HCT116 (cell line): ENCODE results near the gene GNB1L. TPM values are rescaled to one million over a fixed set of nuclear protein-coding genes. Genes with fewer than 3 reads are reported as not detected.

Source experiments
- ATAC-seq: fragments of 200-7000 bp; cut with Tn5 transposase; 2 replicates; pipeline ENCODE4 v1.9.1; 2020; ENCODE audit warnings: mild to moderate bottlenecking, moderate library complexity
- BruUV-seq: library from RNA; stranded (reverse); fragments of 400-500 nt; replicated peaks from 2 replicates; lab custom pipeline; 2021; lab: Mats Ljungman, UMichigan
- CTCF ChIA-PET: fragments of 300-600 bp; sonication (Branson Sonifier 250); formaldehyde crosslinking; loops from one replicate; lab custom pipeline; 2021; ENCODE audit warnings: antibody characterized with exemption; lab: Charles Lee
- POLR2A ChIA-PET: fragments of 300-600, 350-600 bp; sonication (Branson Sonifier 250); formaldehyde crosslinking; loops from one replicate; lab custom pipeline; 2021; ENCODE audit warnings: antibody characterized with exemption; lab: Charles Lee
- RAD21 ChIA-PET, 2 experiments: fragments of 300-600 bp; sonication (Branson Sonifier 250); formaldehyde crosslinking; loops; one replicate each; lab custom pipeline; 2023; ENCODE audit warnings: low total read pairs in 2 of 2; ENCODE audit not compliant: uncharacterized antibody in 2 of 2, unreplicated experiment in 2 of 2, low non-redundant PET in 1 of 2; lab: Charles Lee
- DNase-seq: peaks from one replicate; pipeline ENCODE4 v3.0.0-alpha.2; 2010; ENCODE audit warnings: low read depth, low spot score
- H2AFZ ChIP-seq: fragments of 200-600 bp; shearing (Covaris generic), sonication (generic); 2 replicates; pipeline ENCODE4 v1.6.1; 2017; ENCODE audit warnings: low read depth, mixed run types, mixed read lengths, antibody characterized with exemption, low read length; ENCODE audit not compliant: poor library complexity, severe bottlenecking
- H3K27ac ChIP-seq: 2 replicates; pipeline ENCODE4 v1.5.1; 2012; ENCODE audit warnings: low read depth, low read length
- H3K27me3 ChIP-seq: fragments of 200-600 bp; sonication (generic); 2 replicates; pipeline ENCODE4 v1.6.1; 2016; ENCODE audit warnings: mixed run types, low read length, mixed read lengths; ENCODE audit not compliant: insufficient read depth
- H3K36me3 ChIP-seq, 2 experiments: fragments of 200-500 bp in 1 of 2; fragments of 200-600 bp in 1 of 2; sonication (Bioruptor generic) in 1 of 2; sonication (generic) in 1 of 2; 2 replicates each; pipeline versions ENCODE4 v1.5.1 to v1.6.1; 2014 to 2016; ENCODE audit warnings: low read length in 2 of 2, inconsistent platforms in 1 of 2, mixed read lengths in 1 of 2, mixed run types in 1 of 2; ENCODE audit not compliant: insufficient read depth in 2 of 2, control insufficient read depth in 1 of 2
- H3K4me1 ChIP-seq, 2 experiments: fragments of 200-600 bp in 1 of 2; sonication (generic) in 1 of 2; 2 replicates each; pipeline versions ENCODE4 v1.5.1 to v1.6.1; 2012 to 2017; ENCODE audit warnings: low read length in 2 of 2, inconsistent platforms in 1 of 2, mild to moderate bottlenecking in 1 of 2, mixed read lengths in 1 of 2, mixed run types in 1 of 2, moderate library complexity in 1 of 2; ENCODE audit not compliant: insufficient read depth in 2 of 2, control insufficient read depth in 1 of 2
- H3K4me2 ChIP-seq: fragments of 200-600 bp; sonication (generic); 2 replicates; pipeline ENCODE4 v1.6.1; 2017; ENCODE audit warnings: mixed run types, low read length, mixed read lengths
- H3K4me3 ChIP-seq, 2 experiments: fragments of 200-600 bp in 1 of 2; sonication (generic) in 1 of 2; replicated peaks in 1 of 2; 2 replicates each; pipeline ENCODE4 v1.5.1; 2011 to 2016; ENCODE audit warnings: low read length in 2 of 2, control low read depth in 1 of 2, low read depth in 1 of 2, mild to moderate bottlenecking in 1 of 2, mixed read lengths in 1 of 2, mixed run types in 1 of 2
- H3K79me2 ChIP-seq: fragments of 200-600 bp; sonication (generic); 2 replicates; pipeline ENCODE4 v1.6.1; 2017; ENCODE audit warnings: mild to moderate bottlenecking, mixed run types, low read length, moderate library complexity, mixed read lengths; ENCODE audit not compliant: insufficient read depth
- H3K9ac ChIP-seq: fragments of 200-600 bp; sonication (generic); 2 replicates; pipeline ENCODE4 v1.6.1; 2016; ENCODE audit warnings: low read length, mixed read lengths
- H3K9me2 ChIP-seq: fragments of 200-600 bp; sonication (generic), shearing (Covaris generic); 2 replicates; pipeline ENCODE4 v1.6.1; 2017; ENCODE audit warnings: mixed run types, mild to moderate bottlenecking, moderate library complexity; ENCODE audit not compliant: insufficient read depth
- H3K9me3 ChIP-seq, 2 experiments: fragments of 200-500 bp in 1 of 2; fragments of 200-600 bp in 1 of 2; sonication (Bioruptor generic) in 1 of 2; sonication (generic) in 1 of 2; 2 replicates each; pipeline ENCODE4 v1.6.1; 2014 to 2017; ENCODE audit warnings: low read length in 2 of 2, mixed read lengths in 2 of 2, inconsistent platforms in 1 of 2, low read depth in 1 of 2, mild to moderate bottlenecking in 1 of 2, mixed run types in 1 of 2, moderate library complexity in 1 of 2; ENCODE audit not compliant: control insufficient read depth in 1 of 2, insufficient read depth in 1 of 2
- H4K20me1 ChIP-seq: fragments of 200-600 bp; sonication (generic), shearing (Covaris generic); 2 replicates; pipeline ENCODE4 v1.6.1; 2017; ENCODE audit warnings: mixed run types, mild to moderate bottlenecking, moderate library complexity; ENCODE audit not compliant: insufficient read depth
- ATF3 ChIP-seq: IDR thresholded peaks from 2 replicates; pipeline ENCODE4 v1.6.1; 2012
- CEBPB ChIP-seq: IDR thresholded peaks from 2 replicates; pipeline ENCODE4 v1.6.1; 2012; ENCODE audit warnings: low read depth
- CTCF ChIP-seq, 3 experiments: fragments of 200-600 bp in 1 of 3; sonication (generic) in 1 of 3; IDR thresholded peaks in 2 of 3; conservative IDR thresholded peaks in 1 of 3; 2 replicates each; pipeline ENCODE4 v1.5.1; 2012 to 2017; ENCODE audit warnings: low read depth in 2 of 3, low read length in 2 of 3, antibody characterized with exemption in 1 of 3, borderline replicate concordance in 1 of 3, control low read depth in 1 of 3, mild to moderate bottlenecking in 1 of 3, mixed read lengths in 1 of 3, mixed run types in 1 of 3, moderate library complexity in 1 of 3; ENCODE audit not compliant: insufficient read depth in 1 of 3
- ELF1 ChIP-seq: IDR thresholded peaks from 2 replicates; pipeline ENCODE4 v1.6.1; 2012; ENCODE audit warnings: low read depth, borderline replicate concordance
- EZH2 ChIP-seq: fragments of 200-600 bp; sonication (generic); IDR thresholded peaks from 2 replicates; pipeline ENCODE4 v1.6.1; 2017; ENCODE audit warnings: antibody characterized with exemption, mixed run types
- EZH2phosphoT487 ChIP-seq: fragments of 200-600 bp; IDR thresholded peaks from 2 replicates; pipeline ENCODE4 v1.6.1; 2018; ENCODE audit warnings: antibody characterized with exemption, borderline replicate concordance
- MAX ChIP-seq: IDR thresholded peaks from 2 replicates; pipeline ENCODE4 v1.6.1; 2012
- POLR2A ChIP-seq: IDR thresholded peaks from 2 replicates; pipeline ENCODE4 v1.7.0; 2011; ENCODE audit warnings: borderline replicate concordance; ENCODE audit not compliant: insufficient read depth, insufficient read length; ENCODE audit errors: extremely low read depth
- POLR2AphosphoS5 ChIP-seq: IDR thresholded peaks from 2 replicates; pipeline ENCODE4 v1.6.1; 2011; ENCODE audit warnings: mild to moderate bottlenecking, low read depth, low read length, moderate library complexity
- RAD21 ChIP-seq: IDR thresholded peaks from 2 replicates; pipeline ENCODE4 v1.6.1; 2012; ENCODE audit warnings: low read depth, mild to moderate bottlenecking
- SIN3A ChIP-seq: IDR thresholded peaks from 2 replicates; pipeline ENCODE4 v1.6.1; 2012; ENCODE audit warnings: low read depth
- SP1 ChIP-seq: IDR thresholded peaks from 2 replicates; pipeline ENCODE4 v1.6.1; 2012; ENCODE audit warnings: low read depth
- TCF7L2 ChIP-seq: IDR thresholded peaks from 2 replicates; pipeline ENCODE4 v1.7.0; 2011; ENCODE audit warnings: borderline replicate concordance, inconsistent platforms; ENCODE audit not compliant: insufficient read depth, insufficient read length; ENCODE audit errors: extremely low read depth
- YY1 ChIP-seq: IDR thresholded peaks from 2 replicates; pipeline ENCODE4 v1.6.1; 2011; ENCODE audit warnings: low read length, low read depth, moderate library complexity, mild to moderate bottlenecking; ENCODE audit not compliant: insufficient replicate concordance; ENCODE audit errors: extremely low read depth
- ZBTB33 ChIP-seq: IDR thresholded peaks from 2 replicates; pipeline ENCODE4 v1.6.1; 2011; ENCODE audit warnings: mild to moderate bottlenecking, low read length, moderate library complexity; ENCODE audit not compliant: insufficient replicate concordance; ENCODE audit errors: extremely low read depth
- ZFX ChIP-seq: fragments of 450-650 bp; IDR thresholded peaks from 2 replicates; pipeline ENCODE4 v1.6.1; 2017
- ZNF274 ChIP-seq: fragments of 200-500 bp; sonication (Bioruptor generic); IDR thresholded peaks from 2 replicates; pipeline ENCODE4 v1.6.1; 2014; ENCODE audit warnings: mild to moderate bottlenecking, low read depth, low read length, inconsistent platforms
- intact Hi-C: fragments of 100-400 bp; cut with micrococcal nuclease; formaldehyde crosslinking; loops from 2 replicates; pipeline ENCODE4 v1.10.0; 2022
- total RNA-seq: library from RNA; stranded (reverse); gene quantifications from one replicate; pipeline ENCODE4 v1.2.1, GENCODE V29; 2021; ENCODE audit not compliant: unreplicated experiment

The GNB1L gene
- total RNA-seq, 1 experiment from 2014 or later, result 12.1 TPM

- POLR2A ChIA-PET, result interaction anchor here (1.0 kb wide), 1 partner anchor 16 kb away, joined by 3 read pairs; no protein-coding TSS in a partner anchor
- no peaks in the 10 kb centered on the region for H3K9me2 ChIP-seq
- no peaks in the 10 kb centered on the region for H3K27me3 ChIP-seq
- no peak overlapping the region for H3K4me3 ChIP-seq
- no peaks in the 10 kb centered on the region for H3K36me3 ChIP-seq
- no peaks in the 10 kb centered on the region for H4K20me1 ChIP-seq
- no peak for DNase-seq
- intact Hi-C loops, result no loop called here
- no peaks in the 10 kb centered on the region for H3K4me1 ChIP-seq
- no peak for ATAC-seq
- H3K9ac ChIP-seq, result no peak overlapping the region
- no peak overlapping the region for H3K27ac ChIP-seq
- CTCF ChIA-PET, result no interaction called here
- RAD21 ChIA-PET, result no interaction called here
- H3K9me3 ChIP-seq, result no peaks in the 10 kb centered on the region
- H3K4me2 ChIP-seq, result no peak overlapping the region
- TF ChIP-seq RAD21 (no peak), EZH2 (no peak), CTCF (IDR thresholded peaks at IDR 0.05 in 2 of 3, conservative IDR thresholded peaks at IDR 0.05 in 1 of 3; ENCODE audit: borderline replicate concordance in 1 of 3, insufficient read depth in 1 of 3, low read depth in 2 of 3, low read length in 2 of 3) (no peak), EZH2phosphoT487 (no peak), ELF1 (no peak), POLR2AphosphoS5 (no peak), MAX (no peak), SP1 (no peak), TCF7L2 (no peak), POLR2A (no peak), CEBPB (no peak), ZNF274 (no peak), SIN3A (no peak), YY1 (no peak), ZBTB33 (no peak), ZFX (no peak), ATF3 (no peak)
- BruUV-seq, result no TSS peak
- H2AFZ ChIP-seq, result no peak overlapping the region
- no peaks in the 10 kb centered on the region for H3K79me2 ChIP-seq
Observed at GRCh38 chr22:19871023-19871844, 16.6 kb upstream of the GNB1L start.
